A204.1 (cell line): Measurements from ENCODE around the gene U2AF1.
"Not testable (repeated sequence)": the region's sequence is repeated elsewhere in the genome, so short reads cannot be mapped to it uniquely, and the experiment has no call there.

Experiments used
- FAIRE-seq: peaks from 2 replicates; lab custom pipeline; 2012; peaks lifted over from hg19 to GRCh38; lab: Jason Lieb, UNC

Gene U2AF1

GRCh38 chr21:43076023-43076637 lies 31.2 kb downstream of the U2AF1 start:
- not testable (repeated sequence) for FAIRE-seq

- not testable (repeated sequence) for FAIRE-seq
These were observed 32.0 kb downstream of the U2AF1 start, which contains the start of gene CBS for GRCh38 chr21:43075170-43076022. TSS of gene CBS (minus strand) at chr21:43075835. CDS start at chr21:43072193, 3,642 bp downstream.

GRCh38 chr21:43074401-43075169 lies 32.8 kb downstream of the U2AF1 start:
- FAIRE-seq: not testable (repeated sequence)

DNA sequence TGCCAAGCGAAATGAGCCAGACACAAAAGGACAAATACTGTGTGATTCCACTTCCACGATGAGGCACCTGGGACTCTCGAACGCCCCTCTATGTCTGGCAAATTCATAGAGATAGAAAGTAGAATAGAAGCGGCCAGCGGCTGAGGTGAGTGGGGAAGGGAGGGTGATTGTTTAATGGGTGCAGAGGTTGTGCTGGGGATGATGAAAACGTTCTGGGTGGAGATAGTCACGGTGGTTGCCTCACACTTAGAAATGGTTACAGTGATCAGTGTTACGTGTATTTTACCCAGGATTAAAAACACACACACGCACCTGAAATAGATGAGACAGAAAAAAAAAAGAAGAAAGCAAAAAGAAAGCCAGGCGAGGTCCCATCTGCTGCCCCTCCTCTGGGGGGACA lies 34.6 kb downstream of the U2AF1 start:
- FAIRE-seq: not testable (repeated sequence)

- not testable (repeated sequence) for FAIRE-seq
These were observed 37.7 kb downstream of the U2AF1 start for GRCh38 chr21:43069682-43070081.

DNA sequence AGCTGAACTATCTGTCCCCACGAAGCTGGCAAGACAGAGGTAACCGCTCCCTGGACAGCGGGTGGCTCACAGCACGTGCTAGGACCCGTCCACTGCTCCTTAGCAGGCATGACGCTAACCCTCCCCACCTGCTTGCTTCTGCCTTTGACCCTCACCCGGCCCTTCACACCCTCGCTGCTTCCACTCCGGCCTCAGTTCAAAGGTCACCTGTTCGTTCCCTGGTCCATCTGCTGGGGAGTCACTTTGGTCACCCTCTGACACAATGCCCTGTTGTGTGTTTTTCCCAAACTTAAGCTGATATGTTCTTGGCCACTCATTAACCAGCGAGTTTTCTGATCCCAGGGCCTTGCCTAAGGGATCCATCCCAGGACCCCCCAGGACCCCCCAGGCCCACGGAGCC lies 39.3 kb downstream of the U2AF1 start:
- not testable (repeated sequence) for FAIRE-seq

GRCh38 chr21:43066690-43067089 lies 40.7 kb downstream of the U2AF1 start:
- FAIRE-seq: not testable (repeated sequence)

- not testable (repeated sequence) for FAIRE-seq
These were observed 41.4 kb downstream of the U2AF1 start for GRCh38 chr21:43065991-43066390.

GRCh38 chr21:43064265-43064917 lies 43.0 kb downstream of the U2AF1 start:
- FAIRE-seq: not testable (repeated sequence)

- not testable (repeated sequence) for FAIRE-seq
These were observed 44.3 kb downstream of the U2AF1 start for GRCh38 chr21:43062955-43063664.

- not testable (repeated sequence) for FAIRE-seq
These were observed 54.3 kb downstream of the U2AF1 start for GRCh38 chr21:43053112-43053511.

- FAIRE-seq: not testable (repeated sequence)
These were observed 61.2 kb downstream of the U2AF1 start for GRCh38 chr21:43045876-43046821.

DNA sequence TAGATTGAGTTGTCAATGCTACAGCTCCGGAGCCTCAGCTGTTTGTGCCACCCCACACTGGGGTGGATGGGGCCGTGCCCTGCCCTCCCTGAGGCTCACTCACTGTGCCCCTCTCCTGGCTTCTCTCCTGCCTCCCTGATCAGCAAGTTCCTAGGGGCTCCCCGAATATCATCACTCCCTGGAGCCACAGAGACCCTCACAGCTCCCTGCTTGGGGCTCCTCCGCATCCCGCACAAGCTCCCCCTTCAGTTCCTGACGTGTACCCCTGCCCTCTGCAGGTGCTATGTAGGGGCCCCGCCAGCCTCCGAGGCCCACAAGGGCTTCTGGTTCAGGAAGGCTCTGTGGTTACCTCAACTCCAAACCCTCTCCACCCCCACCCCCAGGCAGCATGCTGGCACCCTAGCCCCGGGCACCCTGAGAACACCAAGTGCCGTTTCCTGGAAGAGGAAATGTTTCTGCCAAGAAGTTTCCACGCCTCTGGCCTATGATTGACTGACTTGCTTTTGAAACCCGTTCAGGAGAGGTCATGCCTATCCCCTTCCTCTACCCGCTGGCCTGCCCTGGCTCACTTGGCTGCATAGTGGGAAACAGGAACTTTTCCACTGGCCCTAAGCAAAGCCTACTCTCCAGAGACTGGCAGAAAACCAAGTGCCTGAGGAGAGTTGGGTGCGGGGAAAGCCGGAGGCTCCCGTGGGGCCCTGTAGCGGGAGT lies 62.0 kb downstream of the U2AF1 start:
- not testable (repeated sequence) for FAIRE-seq

DNA sequence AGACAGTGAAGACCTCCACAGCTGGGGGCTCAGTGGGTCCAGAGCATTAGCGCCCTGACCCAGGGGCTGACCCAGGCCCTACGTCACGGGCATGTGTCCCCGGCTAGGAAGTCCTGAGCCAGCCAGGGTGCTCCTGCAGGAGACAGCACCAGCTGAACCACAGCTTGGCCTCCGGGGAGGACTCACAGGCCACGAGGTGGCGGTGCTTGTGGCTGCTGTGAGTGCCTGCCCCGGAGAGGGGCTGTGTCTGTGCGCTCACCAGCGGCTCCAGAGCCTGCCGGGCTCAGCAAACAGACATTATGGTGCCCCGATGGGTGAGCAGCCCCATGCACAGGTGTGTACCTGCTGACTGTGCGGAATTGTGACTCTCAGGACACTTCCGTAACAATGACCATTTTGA lies 62.8 kb downstream of the U2AF1 start:
- FAIRE-seq: not testable (repeated sequence)

DNA sequence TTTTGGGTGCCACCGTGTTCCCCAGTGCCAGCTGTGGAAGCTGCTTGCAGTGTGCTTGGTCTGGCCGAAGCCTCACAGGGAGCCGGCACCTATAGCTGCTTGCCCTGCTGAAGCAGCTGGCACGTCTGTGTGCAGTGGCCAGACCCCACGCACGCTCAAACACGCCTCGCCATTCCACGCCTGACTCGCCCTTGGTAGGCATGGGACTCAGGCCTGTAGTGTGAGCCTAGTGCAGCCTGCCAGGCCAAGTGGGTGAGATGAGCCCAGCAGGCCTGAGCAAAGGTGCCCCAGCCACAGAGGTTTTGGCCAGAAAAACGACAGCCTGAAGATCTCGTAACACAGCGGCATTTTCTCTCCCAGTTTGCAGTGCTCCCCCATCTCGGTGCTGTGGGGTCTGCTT lies 64.1 kb downstream of the U2AF1 start:
- not testable (repeated sequence) for FAIRE-seq
